Measurements from ENCODE around the gene CENPO.
A peak's percentile ranks its signal among the peaks of the same experiment; 100 is the strongest.

CENPO gene

GRCh38 chr2:24792874-24793760 is at the start of gene CENPO, which contains the start of gene PTRHD1:
Gene CENPO, plus strand, starts transcription at chr2:24793425. Its CDS starts 495 bp downstream, at chr2:24793920.
Gene PTRHD1, minus strand, starts transcription at chr2:24793391. Its CDS starts 14 bp downstream, at chr2:24793377.
- DNase-seq (ENCODE audit: low spot score): peak; percentile 97

- no peak for DNase-seq (ENCODE audit: low spot score)
Measured at GRCh38 chr2:24743924-24744323, 49.3 kb upstream of the CENPO start.

GRCh38 chr2:24744356-24744755 is 48.9 kb upstream of the CENPO start:
- DNase-seq (ENCODE audit: low spot score): no peak

- DNase-seq (ENCODE audit: low spot score): no peak
Measured at GRCh38 chr2:24745825-24746224, 47.4 kb upstream of the CENPO start.

- DNase-seq (ENCODE audit: low spot score): no peak
Measured at GRCh38 chr2:24747299-24747698, 45.9 kb upstream of the CENPO start.

GRCh38 chr2:24749069-24749691 is 44.0 kb upstream of the CENPO start:
- DNase-seq (ENCODE audit: low spot score): no peak

- no peak for DNase-seq (ENCODE audit: low spot score)
Measured at GRCh38 chr2:24754985-24755705, 38.1 kb upstream of the CENPO start.

- no peak for DNase-seq (ENCODE audit: low spot score)
Measured at GRCh38 chr2:24756789-24757188, 36.4 kb upstream of the CENPO start.

GRCh38 chr2:24761866-24762265 is 31.4 kb upstream of the CENPO start:
- DNase-seq (ENCODE audit: low spot score): no peak

GRCh38 chr2:24762518-24762917 is 30.7 kb upstream of the CENPO start:
- no peak for DNase-seq (ENCODE audit: low spot score)

- no peak for DNase-seq (ENCODE audit: low spot score)
Measured at GRCh38 chr2:24763843-24764242, 29.4 kb upstream of the CENPO start.

- no peak for DNase-seq (ENCODE audit: low spot score)
Measured at GRCh38 chr2:24766609-24767008, 26.6 kb upstream of the CENPO start.

GRCh38 chr2:24768013-24768412 is 25.2 kb upstream of the CENPO start:
- no peak for DNase-seq (ENCODE audit: low spot score)

GRCh38 chr2:24768601-24769000 is 24.6 kb upstream of the CENPO start:
- DNase-seq (ENCODE audit: low spot score): no peak

- DNase-seq (ENCODE audit: low spot score): no peak
Measured at GRCh38 chr2:24771061-24771460, 22.2 kb upstream of the CENPO start.

GRCh38 chr2:24771764-24772586 is 21.2 kb upstream of the CENPO start:
- no peak for DNase-seq (ENCODE audit: low spot score)

- no peak for DNase-seq (ENCODE audit: low spot score)
Measured at GRCh38 chr2:24774373-24774772, 18.9 kb upstream of the CENPO start.

- no peak for DNase-seq (ENCODE audit: low spot score)
Measured at GRCh38 chr2:24779116-24779515, 14.1 kb upstream of the CENPO start.

GRCh38 chr2:24783641-24784040 is 9.6 kb upstream of the CENPO start:
- DNase-seq (ENCODE audit: low spot score): no peak

- no peak for DNase-seq (ENCODE audit: low spot score)
Measured at GRCh38 chr2:24785671-24786321, 7.4 kb upstream of the CENPO start.

- no peak for DNase-seq (ENCODE audit: low spot score)
Measured at GRCh38 chr2:24787532-24787931, 5.7 kb upstream of the CENPO start.

Data from AG08395 (cell line).